Neural cell (in vitro differentiated cells): ENCODE data around the gene KIAA0586. TPM values are rescaled to one million over a fixed set of nuclear protein-coding genes. Genes with fewer than 3 reads are reported as not detected.

Experiments
- H2AFZ ChIP-seq: fragments of 200-600, 300-800 bp; sonication (generic), shearing (Covaris generic); 2 replicates; pipeline ENCODE4 v1.6.0; 2014; ENCODE audit warnings: low read depth, mild to moderate bottlenecking, antibody characterized with exemption, low read length, moderate library complexity
- H3F3A ChIP-seq: fragments of 200-600 bp; shearing (Covaris generic); 2 replicates; pipeline ENCODE4 v1.6.1; 2016; ENCODE audit warnings: mild to moderate bottlenecking, moderate library complexity, mixed read lengths, antibody characterized with exemption, low read length; ENCODE audit not compliant: insufficient read depth, poor library complexity, severe bottlenecking
- H3K27ac ChIP-seq: fragments of 200-600, 300-800 bp; sonication (generic), shearing (Covaris generic); 2 replicates; pipeline ENCODE4 v1.5.1; 2014; ENCODE audit warnings: mild to moderate bottlenecking, low read length, moderate library complexity
- H3K27me3 ChIP-seq: fragments of 300-800, 200-600 bp; sonication (generic), shearing (Covaris generic); 2 replicates; pipeline ENCODE4 v1.6.0; 2014; ENCODE audit warnings: mild to moderate bottlenecking, low read depth, low read length, moderate library complexity; ENCODE audit not compliant: insufficient read depth
- H3K36me3 ChIP-seq: fragments of 300-800, 200-600 bp; sonication (generic), shearing (Covaris generic); 2 replicates; pipeline ENCODE4 v1.5.1; 2014; ENCODE audit warnings: mild to moderate bottlenecking, antibody characterized with exemption, low read length, moderate library complexity; ENCODE audit not compliant: insufficient read depth
- H3K4me2 ChIP-seq: fragments of 300-800, 200-600 bp; sonication (generic), shearing (Covaris generic); 2 replicates; pipeline ENCODE4 v1.6.0; 2014; ENCODE audit warnings: mild to moderate bottlenecking, low read length
- H3K4me3 ChIP-seq: fragments of 300-800, 200-600 bp; sonication (generic), shearing (Covaris generic); 2 replicates; pipeline ENCODE4 v1.5.1; 2014; ENCODE audit warnings: mild to moderate bottlenecking, low read length, moderate library complexity
- H3K79me2 ChIP-seq: fragments of 200-600 bp; shearing (Covaris generic); replicated peaks from 2 replicates; pipeline ENCODE4 v1.6.0; 2014; ENCODE audit warnings: mild to moderate bottlenecking, low read length, moderate library complexity; ENCODE audit not compliant: insufficient read depth
- H3K9ac ChIP-seq: fragments of 300-800, 200-600 bp; sonication (generic), shearing (Covaris generic); 2 replicates; pipeline ENCODE4 v1.6.1; 2016; ENCODE audit warnings: mild to moderate bottlenecking, low read length, mixed read lengths
- H3K9me2 ChIP-seq: fragments of 200-600 bp; shearing (Covaris generic); 2 replicates; pipeline ENCODE4 v1.6.1; 2016; ENCODE audit warnings: mild to moderate bottlenecking, low read length, mixed read lengths; ENCODE audit not compliant: insufficient read depth
- H3K9me3 ChIP-seq: fragments of 200-600, 300-800 bp; sonication (generic), shearing (Covaris generic); 2 replicates; pipeline ENCODE4 v1.6.1; 2016; ENCODE audit warnings: mild to moderate bottlenecking, mixed run types, low read length, moderate library complexity, mixed read lengths
- H4K20me1 ChIP-seq: fragments of 200-600 bp; shearing (Covaris generic); 2 replicates; pipeline ENCODE4 v1.6.1; 2016; ENCODE audit warnings: mild to moderate bottlenecking, mixed run types; ENCODE audit not compliant: insufficient read depth
- CTCF ChIP-seq: fragments of 450-650 bp; IDR thresholded peaks from 2 replicates; pipeline ENCODE4 v1.5.1; 2014; ENCODE audit warnings: antibody characterized with exemption, mild to moderate bottlenecking, moderate library complexity; ENCODE audit not compliant: poor library complexity, severe bottlenecking
- EP300 ChIP-seq: fragments of 450-650 bp; conservative IDR thresholded peaks from 2 replicates; pipeline ENCODE4 v1.6.1; 2014; ENCODE audit warnings: antibody characterized with exemption, mild to moderate bottlenecking, moderate library complexity; ENCODE audit not compliant: poor library complexity, severe bottlenecking
- EZH2 ChIP-seq: fragments of 200-600, 300-800 bp; shearing (Covaris generic), sonication (generic); IDR thresholded peaks from 2 replicates; pipeline ENCODE4 v1.6.1; 2014; ENCODE audit warnings: antibody characterized with exemption, low read length, borderline replicate concordance, mild to moderate bottlenecking; ENCODE audit not compliant: insufficient read depth, poor library complexity, severe bottlenecking
- MXI1 ChIP-seq: fragments of 450-650 bp; conservative IDR thresholded peaks from 2 replicates; pipeline ENCODE4 v1.6.1; 2014; ENCODE audit warnings: antibody characterized with exemption, mild to moderate bottlenecking; ENCODE audit not compliant: poor library complexity, severe bottlenecking
- POLR2AphosphoS5 ChIP-seq: IDR thresholded peaks from 2 replicates; pipeline ENCODE4 v1.6.1; 2012
- RAD21 ChIP-seq: fragments of 450-650 bp; conservative IDR thresholded peaks from 2 replicates; pipeline ENCODE4 v1.6.1; 2014; ENCODE audit warnings: antibody characterized with exemption, mild to moderate bottlenecking, moderate library complexity
- REST ChIP-seq: IDR thresholded peaks from 2 replicates; pipeline ENCODE4 v1.6.1; 2012; ENCODE audit warnings: borderline replicate concordance
- SMC3 ChIP-seq: fragments of 450-650 bp; conservative IDR thresholded peaks from 2 replicates; pipeline ENCODE4 v1.6.1; 2014; ENCODE audit warnings: antibody characterized with exemption, mild to moderate bottlenecking, moderate library complexity; ENCODE audit not compliant: poor library complexity
- TAF1 ChIP-seq: IDR thresholded peaks from 2 replicates; pipeline ENCODE4 v1.6.1; 2012; ENCODE audit warnings: low read depth
- polyA plus RNA-seq: library from polyadenylated mRNA; depleted of rRNA; stranded (reverse); fragments of >200 nt; gene quantifications from 2 replicates; pipeline ENCODE4 v1.2.3, GENCODE V29; 2014

The KIAA0586 gene
- polyA plus RNA-seq, 1 donor from 2014 or later = 8.0 TPM

- Histone ChIP-seq H3F3A (no peaks in the 10 kb centered on the region), H4K20me1 (no peaks in the 10 kb centered on the region), H3K27me3 (no peaks in the 10 kb centered on the region), H3K9ac (no peak overlapping the region), H3K9me2 (no peaks in the 10 kb centered on the region), H3K36me3 (no peaks in the 10 kb centered on the region), H3K27ac (peak overlapping the region; percentile 3), H3K9me3 (no peaks in the 10 kb centered on the region), H3K4me3 (no peak overlapping the region), H2AFZ (no peak overlapping the region), H3K79me2 (no peaks in the 10 kb centered on the region), H3K4me2 (no peak overlapping the region)
- TF ChIP-seq EP300 = no peak
- no peak for TF ChIP-seq POLR2AphosphoS5
- TF ChIP-seq SMC3 = peak; percentile 99
- TF ChIP-seq EZH2 = no peak
- TF ChIP-seq RAD21 = peak; percentile 99
- peak; percentile 95 for TF ChIP-seq CTCF
- no peak for TF ChIP-seq TAF1
- no peak for TF ChIP-seq MXI1
- TF ChIP-seq REST = no peak
These were observed 73.8 kb downstream of the KIAA0586 start for GRCh38 chr14:58501214-58501816.

GRCh38 chr14:58513272-58513671 is 85.8 kb downstream of the KIAA0586 start:
- no peaks in the 10 kb centered on the region for H3K27me3 ChIP-seq
- no peak for TF ChIP-seq EZH2
- no peak for TF ChIP-seq REST
- TF ChIP-seq CTCF = no peak
- no peak for TF ChIP-seq POLR2AphosphoS5
- no peak overlapping the region for H3K27ac ChIP-seq
- no peaks in the 10 kb centered on the region for H3K36me3 ChIP-seq
- no peaks in the 10 kb centered on the region for H3K79me2 ChIP-seq
- no peak overlapping the region for H3K9ac ChIP-seq
- H2AFZ ChIP-seq = no peak overlapping the region
- no peak overlapping the region for H3K4me3 ChIP-seq
- H3F3A ChIP-seq = no peaks in the 10 kb centered on the region
- no peaks in the 10 kb centered on the region for H4K20me1 ChIP-seq
- H3K4me2 ChIP-seq = no peak overlapping the region
- no peaks in the 10 kb centered on the region for H3K9me2 ChIP-seq
- no peaks in the 10 kb centered on the region for H3K9me3 ChIP-seq
